Trophoblast cell (in vitro differentiated cells and primary cell): ENCODE results near the gene GTPBP1.

Experiments
- DNase-seq, 2 donors: peaks; one replicate each; pipeline ENCODE4 v3.0.0-alpha.2; 2016
- H2AFZ ChIP-seq: 2 replicates; pipeline ENCODE4 v1.6.1; 2013; ENCODE audit warnings: low read length, moderate library complexity, mild to moderate bottlenecking; ENCODE audit not compliant: insufficient read depth, poor library complexity
- H2AK5ac ChIP-seq: 2 replicates; pipeline ENCODE4 v1.6.1; 2013; ENCODE audit warnings: mild to moderate bottlenecking, low read length
- H2BK120ac ChIP-seq: 2 replicates; pipeline ENCODE4 v1.6.1; 2013; ENCODE audit warnings: low read length, mild to moderate bottlenecking, moderate library complexity; ENCODE audit not compliant: insufficient read depth, poor library complexity
- H2BK12ac ChIP-seq: 2 replicates; pipeline ENCODE4 v1.6.1; 2013; ENCODE audit warnings: mild to moderate bottlenecking, low read length, moderate library complexity
- H2BK5ac ChIP-seq: 2 replicates; pipeline ENCODE4 v1.6.1; 2013; ENCODE audit warnings: low read length, low read depth, moderate library complexity, mild to moderate bottlenecking; ENCODE audit not compliant: poor library complexity
- H3K14ac ChIP-seq: 2 replicates; pipeline ENCODE4 v1.6.1; 2013; ENCODE audit warnings: mild to moderate bottlenecking, low read length
- H3K18ac ChIP-seq: 2 replicates; pipeline ENCODE4 v1.6.1; 2013; ENCODE audit warnings: mild to moderate bottlenecking, low read length
- H3K23ac ChIP-seq: 2 replicates; pipeline ENCODE4 v1.6.1; 2013; ENCODE audit warnings: low read length
- H3K27ac ChIP-seq: 2 replicates; pipeline ENCODE4 v1.5.1; 2013; ENCODE audit warnings: low read depth, mild to moderate bottlenecking, inconsistent platforms, low read length, moderate library complexity
- H3K27me3 ChIP-seq: 2 replicates; pipeline ENCODE4 v1.6.1; 2013; ENCODE audit warnings: inconsistent platforms, mild to moderate bottlenecking, low read length, moderate library complexity; ENCODE audit not compliant: insufficient read depth
- H3K36me3 ChIP-seq, 2 experiments: 1 replicate in 1 of 2; 2 replicates in 1 of 2; pipeline ENCODE4 v1.6.1; 2013; ENCODE audit warnings: low read length in 2 of 2, mild to moderate bottlenecking in 2 of 2, moderate library complexity in 1 of 2; ENCODE audit not compliant: insufficient read depth in 2 of 2, control insufficient read depth in 1 of 2
- H3K4ac ChIP-seq: 2 replicates; pipeline ENCODE4 v1.6.1; 2013; ENCODE audit warnings: low read depth, mild to moderate bottlenecking, low read length, moderate library complexity
- H3K4me1 ChIP-seq, 2 experiments: 1 replicate in 1 of 2; 2 replicates in 1 of 2; pipeline ENCODE4 v1.6.1; 2013; ENCODE audit warnings: low read length in 2 of 2, mild to moderate bottlenecking in 2 of 2, moderate library complexity in 1 of 2; ENCODE audit not compliant: insufficient read depth in 2 of 2, control insufficient read depth in 1 of 2
- H3K4me2 ChIP-seq: 2 replicates; pipeline ENCODE4 v1.6.1; 2013; ENCODE audit warnings: inconsistent platforms, mild to moderate bottlenecking, low read length, moderate library complexity
- H3K4me3 ChIP-seq: 2 replicates; pipeline ENCODE4 v1.5.1; 2013; ENCODE audit warnings: mild to moderate bottlenecking, low read depth, low read length, inconsistent platforms
- H3K79me1 ChIP-seq: one replicate; pipeline ENCODE4 v1.6.1; 2013; ENCODE audit warnings: low read length
- H3K79me2 ChIP-seq: 2 replicates; pipeline ENCODE4 v1.6.1; 2013; ENCODE audit warnings: low read length, mild to moderate bottlenecking; ENCODE audit not compliant: control insufficient read depth, insufficient read depth, poor library complexity
- H3K9ac ChIP-seq: 2 replicates; pipeline ENCODE4 v1.6.1; 2013; ENCODE audit warnings: mild to moderate bottlenecking, low read length
- H3K9me3 ChIP-seq: 2 replicates; pipeline ENCODE4 v1.6.1; 2013; ENCODE audit warnings: low read depth, mild to moderate bottlenecking, control low read depth, inconsistent platforms, low read length; ENCODE audit not compliant: insufficient read depth
- H4K12ac ChIP-seq: 2 replicates; pipeline ENCODE4 v1.6.1; 2013; ENCODE audit warnings: low read depth, mild to moderate bottlenecking, low read length, moderate library complexity
- H4K8ac ChIP-seq: 2 replicates; pipeline ENCODE4 v1.6.1; 2013; ENCODE audit warnings: low read depth, mild to moderate bottlenecking, low read length, moderate library complexity
- H4K91ac ChIP-seq: one replicate; pipeline ENCODE4 v1.6.1; 2013; ENCODE audit warnings: low read depth, mild to moderate bottlenecking, low read length, moderate library complexity
- WGBS: extraction: QIAGEN DNeasy Blood & Tissue Kit; methylation state at CpG from one replicate; pipeline ENCODE4 v1.1.7; 2013; ENCODE audit warnings: missing lambda C conversion rate; ENCODE audit not compliant: insufficient read length, insufficient coverage; ENCODE audit errors: extremely low coverage; 5-methylcytosine and 5-hydroxymethylcytosine counted together

The GTPBP1 gene

GRCh38 chr22:38770257-38770949 lies 64.7 kb downstream of the GTPBP1 start:
- H4K91ac ChIP-seq = no peak overlapping the region
- no peak overlapping the region for H3K4ac ChIP-seq
- H2AFZ ChIP-seq = no peak overlapping the region
- H3K27ac ChIP-seq = no peak overlapping the region
- no peak overlapping the region for H2BK5ac ChIP-seq
- no peak overlapping the region for H3K18ac ChIP-seq
- no peak overlapping the region for H3K14ac ChIP-seq
- no peaks in the 10 kb centered on the region for H3K27me3 ChIP-seq
- no peaks in the 10 kb centered on the region for H3K79me1 ChIP-seq
- H3K9ac ChIP-seq = no peak overlapping the region
- H4K8ac ChIP-seq = no peak overlapping the region
- H3K36me3 ChIP-seq = no peaks in the 10 kb centered on the region
- H4K12ac ChIP-seq = no peak overlapping the region
- DNase-seq = no peak
- no peaks in the 10 kb centered on the region for H3K4me1 ChIP-seq
- no peak overlapping the region for H2BK12ac ChIP-seq
- no CpG with 5 or more reads among the region's 16 CpGs for WGBS
- H2AK5ac ChIP-seq = no peak overlapping the region
- no peaks in the 10 kb centered on the region for H3K9me3 ChIP-seq
- H3K4me3 ChIP-seq = no peak overlapping the region
- no peak overlapping the region for H3K23ac ChIP-seq
- H2BK120ac ChIP-seq = no peak overlapping the region
- H3K4me2 ChIP-seq = no peak overlapping the region
- no peaks in the 10 kb centered on the region for H3K79me2 ChIP-seq

- Histone ChIP-seq H3K4me1 (no peaks in the 10 kb centered on the region), H3K9ac (no peak overlapping the region), H2BK120ac (no peak overlapping the region), H4K12ac (no peak overlapping the region), H3K9me3 (no peaks in the 10 kb centered on the region), H3K36me3 (no peaks in the 10 kb centered on the region), H2AK5ac (no peak overlapping the region), H3K4me2 (no peak overlapping the region), H3K27me3 (no peaks in the 10 kb centered on the region), H4K91ac (no peak overlapping the region), H3K79me1 (no peaks in the 10 kb centered on the region), H2AFZ (no peak overlapping the region), H3K27ac (no peak overlapping the region), H2BK12ac (no peak overlapping the region), H3K4ac (no peak overlapping the region), H3K79me2 (no peaks in the 10 kb centered on the region), H2BK5ac (no peak overlapping the region), H3K14ac (no peak overlapping the region), H3K4me3 (no peak overlapping the region), H3K18ac (no peak overlapping the region), H3K23ac (no peak overlapping the region), H4K8ac (no peak overlapping the region)
- no peak for DNase-seq
- WGBS = no CpG with 5 or more reads among the region's 8 CpGs
Measured at GRCh38 chr22:38772623-38772873, 66.8 kb downstream of the GTPBP1 start.

- WGBS = no CpG with 5 or more reads among the region's 4 CpGs
Measured at GRCh38 chr22:38773363-38773946, 67.7 kb downstream of the GTPBP1 start.

GRCh38 chr22:38774496-38775166 lies 68.9 kb downstream of the GTPBP1 start:
- H3K4me2 ChIP-seq = no peak overlapping the region
- H3K14ac ChIP-seq = no peak overlapping the region
- no peak overlapping the region for H3K23ac ChIP-seq
- no peaks in the 10 kb centered on the region for H3K9me3 ChIP-seq
- H3K27me3 ChIP-seq = no peaks in the 10 kb centered on the region
- no peak overlapping the region for H3K4ac ChIP-seq
- no peak overlapping the region for H3K4me3 ChIP-seq
- no peak for DNase-seq
- H3K4me1 ChIP-seq = no peaks in the 10 kb centered on the region
- peaks cover 0 to 4% of the 10 kb centered on the region in 2 experiments for H3K36me3 ChIP-seq
- H3K27ac ChIP-seq = no peak overlapping the region
- no peaks in the 10 kb centered on the region for H3K79me2 ChIP-seq
- no peak overlapping the region for H4K8ac ChIP-seq
- no peak overlapping the region for H2BK120ac ChIP-seq
- H2AK5ac ChIP-seq = no peak overlapping the region
- no peak overlapping the region for H2BK5ac ChIP-seq
- no CpG with 5 or more reads among the region's 11 CpGs for WGBS
- H2BK12ac ChIP-seq = no peak overlapping the region
- H3K9ac ChIP-seq = no peak overlapping the region
- H4K91ac ChIP-seq = no peak overlapping the region
- no peak overlapping the region for H4K12ac ChIP-seq
- no peak overlapping the region for H2AFZ ChIP-seq
- no peak overlapping the region for H3K18ac ChIP-seq
- no peaks in the 10 kb centered on the region for H3K79me1 ChIP-seq

More at GRCh38 chr22:38773363-38773946, 67.7 kb downstream of the GTPBP1 start:
- no peak overlapping the region for H3K4me2 ChIP-seq
- H3K18ac ChIP-seq = no peak overlapping the region
- H4K12ac ChIP-seq = no peak overlapping the region
- H3K79me2 ChIP-seq = no peaks in the 10 kb centered on the region
- no peak overlapping the region for H3K4ac ChIP-seq
- H3K27ac ChIP-seq = no peak overlapping the region
- H3K9me3 ChIP-seq = no peaks in the 10 kb centered on the region
- no peak overlapping the region for H3K4me3 ChIP-seq
- H2BK12ac ChIP-seq = no peak overlapping the region
- no peak overlapping the region for H3K14ac ChIP-seq
- H3K79me1 ChIP-seq = no peaks in the 10 kb centered on the region
- H2AFZ ChIP-seq = no peak overlapping the region
- H4K8ac ChIP-seq = no peak overlapping the region
- no peak overlapping the region for H2BK120ac ChIP-seq
- no peaks in the 10 kb centered on the region for H3K27me3 ChIP-seq
- no peaks in the 10 kb centered on the region for H3K4me1 ChIP-seq
- H2BK5ac ChIP-seq = no peak overlapping the region
- no peak overlapping the region for H4K91ac ChIP-seq
- no peak overlapping the region for H3K23ac ChIP-seq
- no peak overlapping the region for H2AK5ac ChIP-seq
- H3K36me3 ChIP-seq = no peaks in the 10 kb centered on the region
- DNase-seq = no peak
- H3K9ac ChIP-seq = no peak overlapping the region
